Stimulated activated CD4-positive, alpha-beta T cell treated with anti-CD3 and anti-CD28 coated beads, Interleukin-2, amount 100 ng/mL, for 48 hours (primary cell): ENCODE results near the gene TACC2.
A peak's percentile ranks its signal among the peaks of the same experiment; 100 is the strongest.

Experiments used
- DNase-seq, 2 donors: peaks; one replicate each; pipeline ENCODE4 v3.0.0-alpha.2; 2020

Gene TACC2

DNA sequence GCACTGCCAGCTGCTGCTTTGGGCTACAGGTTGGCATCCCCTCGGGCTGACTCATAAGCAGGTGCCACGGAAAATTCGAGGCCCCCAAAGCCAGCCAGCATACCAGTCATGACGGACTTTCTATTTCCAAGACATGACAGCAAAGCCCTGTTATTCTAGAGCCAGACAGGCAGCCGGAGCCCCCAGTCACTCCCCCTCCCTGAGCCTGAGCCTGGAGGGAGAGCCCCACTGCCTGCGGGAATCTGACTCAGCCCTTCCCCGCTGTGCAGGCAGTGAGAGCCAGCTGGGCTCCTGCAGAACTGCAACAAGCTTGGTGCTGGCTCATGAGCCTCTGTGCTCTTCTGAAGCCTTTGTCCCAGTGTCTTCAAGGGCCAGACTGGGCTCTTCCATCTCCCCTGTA lies 297.9 kb downstream of the TACC2 start:
- no peak for DNase-seq

GRCh38 chr10:122287570-122287969 lies 298.6 kb downstream of the TACC2 start:
- no peak for DNase-seq

DNA sequence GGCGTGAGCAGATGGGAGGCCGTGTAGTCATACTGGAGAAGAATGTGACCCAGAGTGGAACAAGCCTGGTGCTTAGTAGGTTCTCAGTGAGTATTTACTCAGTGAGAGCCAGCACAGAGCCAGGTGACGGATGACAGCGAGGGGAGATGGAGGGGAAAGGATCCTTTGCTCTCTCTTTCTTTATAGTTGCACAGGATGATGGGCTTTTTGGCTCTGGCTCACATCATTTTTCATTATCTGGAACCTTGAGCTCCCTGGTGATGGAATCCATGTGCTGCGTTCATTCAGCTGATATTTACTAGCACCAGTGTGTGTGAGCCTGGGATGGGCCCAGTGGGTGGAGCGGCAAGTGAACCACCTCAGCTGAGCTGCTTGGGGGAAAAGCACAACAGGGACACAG lies 299.3 kb downstream of the TACC2 start:
- no peak for DNase-seq

DNA sequence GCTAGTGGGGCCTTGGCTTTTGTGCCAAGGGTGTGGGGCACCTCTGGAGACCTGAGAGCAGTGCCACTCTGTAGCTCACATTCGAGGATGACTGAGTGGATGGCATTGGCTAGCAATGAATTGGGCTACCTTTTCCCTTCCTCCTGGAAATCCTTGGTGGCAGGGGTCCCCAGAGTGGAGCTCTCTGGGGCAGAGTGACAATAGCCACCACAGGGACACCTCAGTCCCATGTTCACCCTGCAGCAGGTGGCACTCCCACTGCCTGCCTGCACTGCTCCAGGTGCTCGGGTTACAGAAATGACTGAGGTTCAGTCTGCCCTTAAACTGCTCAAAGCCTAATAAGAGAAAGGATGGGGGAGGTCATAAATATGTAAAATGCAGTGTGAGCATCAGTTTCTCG lies 300.0 kb downstream of the TACC2 start:
- no peak for DNase-seq

GRCh38 chr10:122290334-122290733 lies 301.4 kb downstream of the TACC2 start:
- DNase-seq = no peak

- no peak for DNase-seq
Measured at GRCh38 chr10:122290833-122291532, 302.0 kb downstream of the TACC2 start.

DNA sequence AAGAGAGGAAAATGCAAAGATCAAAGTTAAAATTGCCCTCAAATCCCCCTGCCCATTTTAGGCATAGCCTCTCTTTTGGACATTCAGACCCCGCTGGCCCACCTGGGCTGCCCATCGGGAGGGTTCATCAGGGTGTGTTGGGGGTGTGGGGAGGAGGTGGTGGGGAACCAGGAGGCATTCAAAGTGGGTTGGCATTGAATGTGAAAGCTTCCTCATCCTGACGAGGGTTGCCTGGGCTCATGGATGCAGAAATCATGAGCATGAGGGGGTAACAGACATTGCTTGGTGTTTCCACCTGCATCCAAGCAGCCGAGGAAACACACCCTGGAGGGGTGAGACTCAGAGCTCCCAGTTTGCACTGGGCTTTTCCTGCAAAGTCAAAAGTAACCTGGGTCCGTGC lies 302.8 kb downstream of the TACC2 start:
- DNase-seq = no peak

DNA sequence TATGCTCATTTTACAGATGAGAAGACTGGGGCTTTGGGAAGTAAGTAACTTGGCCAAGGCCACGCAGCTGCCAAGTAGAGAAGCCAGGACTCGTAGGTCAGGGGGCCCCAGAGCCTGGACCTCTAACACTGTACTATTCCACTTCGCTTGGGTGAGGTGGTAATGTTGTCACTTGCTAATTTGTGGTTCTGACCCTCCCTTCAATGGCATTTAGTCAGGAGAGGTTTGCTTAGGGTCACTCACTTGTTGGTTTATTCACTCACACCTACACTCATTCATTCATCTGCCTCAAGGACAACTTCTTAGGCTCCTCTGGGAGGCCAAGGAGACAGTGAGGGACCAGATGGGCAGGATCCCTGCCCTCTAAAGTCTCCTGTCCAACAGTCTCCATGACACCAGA lies 303.4 kb downstream of the TACC2 start:
- no peak for DNase-seq

DNA sequence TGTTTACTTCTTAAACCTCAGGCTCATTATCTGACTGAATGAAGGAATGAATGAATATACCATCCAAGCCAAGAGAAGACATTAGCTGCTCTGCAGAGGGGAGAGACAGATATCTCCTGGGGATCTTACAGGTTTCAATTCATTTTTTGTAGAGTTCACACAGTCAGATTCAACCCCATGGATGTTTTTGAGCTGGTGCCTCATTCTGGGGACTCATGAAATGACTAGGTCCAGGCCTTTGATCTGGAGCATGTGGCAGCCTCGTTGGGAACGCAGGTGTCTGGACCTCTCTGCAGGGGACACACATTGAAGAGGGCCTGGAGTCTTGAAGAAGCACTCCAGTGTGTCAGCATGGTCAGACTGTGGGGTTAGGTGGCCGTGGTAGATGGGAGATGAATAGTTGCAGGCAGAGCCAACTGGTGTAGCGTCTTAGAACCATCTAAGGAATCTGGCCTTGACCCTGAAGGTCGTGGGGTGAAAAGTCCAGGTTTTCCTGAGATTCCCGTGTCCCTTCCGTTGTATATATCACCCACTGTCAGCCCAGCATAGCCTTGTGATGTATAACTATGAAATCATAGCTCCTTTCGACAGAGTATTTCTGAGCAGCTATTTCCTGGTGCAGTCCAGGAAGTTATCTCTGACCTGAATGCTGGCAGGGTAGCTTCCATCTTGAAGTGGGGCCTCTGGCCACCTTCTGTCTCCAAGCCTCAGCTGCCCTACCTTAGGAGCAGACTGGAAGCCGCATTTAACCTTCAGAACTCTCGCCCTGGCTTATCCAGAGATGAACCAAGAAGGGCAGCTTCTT lies 304.4 kb downstream of the TACC2 start:
- DNase-seq = no peak

GRCh38 chr10:122293961-122294380 lies 305.0 kb downstream of the TACC2 start:
- DNase-seq = no peak

- DNase-seq = no peak
Measured at GRCh38 chr10:122294511-122295450, 305.8 kb downstream of the TACC2 start.

GRCh38 chr10:122295451-122295809 lies 306.5 kb downstream of the TACC2 start:
- no peak for DNase-seq

DNA sequence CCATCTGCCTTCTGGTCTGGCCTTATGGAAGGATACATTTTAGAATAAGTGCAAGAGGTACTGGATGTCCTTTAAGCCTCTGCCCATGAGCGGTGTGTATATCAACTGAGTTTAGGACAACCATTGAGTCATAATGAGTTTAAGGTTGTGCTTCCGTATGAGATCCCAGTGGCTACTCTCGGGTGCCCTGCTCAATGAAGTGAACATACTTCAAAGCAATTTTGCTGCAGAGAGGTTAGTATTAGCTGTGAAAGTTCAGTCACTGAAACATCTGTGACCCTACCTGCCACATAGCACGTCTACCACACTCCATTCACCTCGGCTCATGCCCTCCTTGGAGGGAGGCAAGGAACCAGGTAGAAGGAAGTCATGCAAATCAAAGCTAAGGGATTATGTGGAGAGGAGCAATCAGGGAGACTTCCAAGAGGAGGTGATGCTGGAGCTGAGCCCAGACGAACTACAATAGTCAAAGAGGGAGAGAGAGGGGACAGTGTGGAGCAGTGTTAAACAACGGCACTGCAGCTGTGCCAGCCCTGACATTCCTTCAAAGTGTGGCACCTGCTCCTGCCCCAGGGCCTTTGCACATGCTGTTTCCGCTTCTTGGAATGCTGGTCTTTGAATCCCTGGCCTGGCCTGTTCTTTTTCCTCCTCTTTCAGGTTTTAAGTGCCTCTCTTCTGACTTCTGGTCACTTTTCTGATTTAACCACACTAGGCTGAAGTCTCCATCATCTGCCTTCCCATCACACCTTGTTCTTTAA lies 307.6 kb downstream of the TACC2 start:
- DNase-seq = no peak

DNA sequence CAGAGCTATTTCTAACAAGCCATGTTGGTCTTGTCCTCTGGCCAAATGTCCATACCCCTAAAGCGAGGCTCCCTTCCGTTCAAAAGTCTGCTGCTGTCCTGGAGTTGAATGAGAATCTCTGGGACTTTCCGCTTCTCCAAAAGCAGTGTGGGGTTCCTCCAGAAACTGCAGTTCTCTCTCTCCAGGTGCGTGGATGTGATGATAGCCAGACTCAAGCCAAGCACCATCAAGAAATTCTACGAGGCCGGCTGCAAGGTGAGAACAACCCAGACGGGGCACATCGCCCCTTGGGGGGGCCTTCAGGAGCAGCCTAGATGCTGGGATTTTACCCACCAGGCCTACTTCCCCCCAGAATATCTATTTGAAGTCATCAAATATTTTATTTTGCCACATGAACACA lies 308.6 kb downstream of the TACC2 start:
- DNase-seq = no peak

DNA sequence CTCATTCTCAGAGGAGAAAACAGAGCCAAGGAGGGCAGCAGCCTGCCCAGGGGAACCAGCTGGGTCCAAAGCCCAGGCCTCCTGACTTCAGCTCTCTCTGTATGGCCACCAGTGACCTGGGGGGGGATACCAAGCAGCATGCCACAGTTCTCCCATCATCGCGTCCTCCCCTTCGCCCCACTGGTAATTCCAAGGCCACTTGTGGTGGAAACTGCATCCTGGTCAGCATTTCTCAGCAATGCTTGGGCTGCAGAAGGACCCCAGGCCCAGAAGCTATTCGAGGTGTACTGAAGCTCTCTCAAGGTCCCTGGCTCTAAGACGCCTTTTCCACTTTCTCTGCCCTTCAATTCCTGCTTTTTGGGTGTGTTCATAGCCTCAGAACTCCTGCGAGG lies 309.2 kb downstream of the TACC2 start:
- DNase-seq = no peak

DNA sequence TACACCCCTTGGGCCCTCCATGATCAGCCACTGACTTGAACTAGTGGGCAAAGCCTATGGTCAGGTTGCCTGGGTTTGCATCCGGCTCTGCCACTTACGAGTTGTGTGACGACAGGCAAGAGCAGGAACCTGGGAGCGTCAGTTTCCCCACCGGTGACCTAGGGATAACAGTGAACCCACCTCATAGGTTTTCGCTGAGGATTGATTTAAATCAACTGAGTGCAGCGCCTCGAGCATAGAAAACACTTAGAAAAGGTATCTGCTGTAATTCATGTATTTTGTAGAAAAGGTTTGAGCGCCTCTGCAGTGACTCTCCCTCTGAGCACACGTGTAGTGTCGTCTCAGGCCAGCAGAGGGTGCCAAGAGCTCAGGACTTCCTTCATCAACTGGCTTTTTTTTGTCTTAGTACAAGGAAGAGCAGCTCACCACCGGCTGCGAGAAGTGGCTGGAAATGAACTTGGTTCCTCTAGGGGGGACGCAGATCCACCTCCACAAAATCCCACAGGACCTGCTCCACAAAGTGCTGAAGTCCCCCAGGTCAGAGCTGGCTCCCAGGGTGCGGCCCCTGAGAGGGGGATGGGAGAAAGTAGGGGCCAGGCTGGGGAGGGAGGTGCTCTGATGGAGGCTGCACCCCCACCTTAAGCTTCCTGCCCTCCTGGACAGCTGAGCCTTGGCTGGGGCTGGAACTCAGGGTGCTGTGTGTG lies 309.8 kb downstream of the TACC2 start:
- peak; percentile 66 for DNase-seq

- DNase-seq = no peak
Measured at GRCh38 chr10:122299423-122300075, 310.6 kb downstream of the TACC2 start.

- no peak for DNase-seq
Measured at GRCh38 chr10:122301055-122301810, 312.3 kb downstream of the TACC2 start.

DNA sequence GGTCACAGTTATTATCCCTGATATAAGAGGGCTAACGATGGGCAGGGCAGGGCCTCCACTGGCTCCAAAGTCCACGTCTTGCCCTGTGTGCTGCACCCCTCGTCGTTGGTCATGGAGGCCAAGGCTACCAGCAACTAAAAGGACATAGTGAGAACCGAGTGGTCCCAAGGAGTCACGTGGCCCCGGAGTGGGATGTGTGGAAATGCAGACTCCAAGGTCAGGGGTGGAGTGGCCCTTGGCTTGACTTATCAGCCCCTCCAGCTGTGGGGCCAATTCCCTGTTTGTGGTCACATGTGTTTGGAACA lies 312.8 kb downstream of the TACC2 start:
- no peak for DNase-seq

DNA sequence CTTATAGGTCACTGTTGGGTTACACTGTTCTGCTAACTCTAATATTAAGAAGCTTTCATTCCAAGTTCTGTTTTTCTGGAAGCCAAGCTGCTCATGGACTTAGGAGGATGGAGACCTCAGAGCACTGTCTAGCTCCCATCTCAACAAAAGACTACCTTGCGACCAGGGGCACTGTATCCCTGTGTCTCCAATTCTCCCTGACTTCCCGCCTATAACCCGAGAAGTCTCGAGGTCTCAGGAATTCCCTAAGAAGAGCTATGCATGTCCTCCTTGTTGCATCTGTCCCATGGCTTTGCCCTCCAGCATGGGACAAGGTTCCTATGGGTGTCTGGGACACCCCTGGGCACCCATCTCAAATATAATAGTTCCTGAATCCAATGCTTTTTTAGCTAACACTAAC lies 313.4 kb downstream of the TACC2 start:
- no peak for DNase-seq
